K562 (cell line): ENCODE results near the gene OPRL1. TPM values are rescaled to one million over a fixed set of nuclear protein-coding genes. Genes with fewer than 3 reads are reported as not detected.

Experiments used
- ATAC-seq: fragments of 200-7000 bp; cut with Tn5 transposase; 3 replicates; pipeline ENCODE4 v1.9.1; 2020; ENCODE audit warnings: moderate library complexity
- BruUV-seq: library from RNA; stranded (reverse); fragments of 400-500 nt; replicated peaks from 2 replicates; lab custom pipeline; 2021; lab: Mats Ljungman, UMichigan
- CTCF ChIA-PET: fragments of 300-600 bp; formaldehyde crosslinking; extraction: SDS; loops from one replicate; lab custom pipeline; 2021; ENCODE audit warnings: low intra/inter-chr PET ratio; lab: Yijun Ruan, JAX
- POLR2A ChIA-PET: fragments of 300-600, 350-650 bp; sonication (Branson Sonifier 250); formaldehyde crosslinking; extraction: SDS; loops from one replicate; lab custom pipeline; 2021; ENCODE audit warnings: antibody characterized with exemption, inconsistent platforms; lab: Yijun Ruan, JAX
- DNase-seq, 4 experiments: peaks; one replicate each; pipeline versions ENCODE4 v3.0.0 to v3.0.0-alpha.2; 2011 to 2018; ENCODE audit warnings: low spot score in 3 of 4, mixed read lengths in 3 of 4; ENCODE audit errors: extremely low read depth in 1 of 4
- FAIRE-seq: peaks from 2 replicates; lab custom pipeline; 2011; peaks lifted over from hg19 to GRCh38; lab: Jason Lieb, UNC
- H2AFZ ChIP-seq: 2 replicates; pipeline ENCODE4 v1.6.0; 2011; ENCODE audit warnings: low read depth, low read length, control low read depth, inconsistent platforms
- H3K27ac ChIP-seq: fragments of 200-600 bp; 3 replicates; pipeline ENCODE4 v1.8.0; 2011; ENCODE audit warnings: low read depth, mild to moderate bottlenecking, control low read depth, inconsistent platforms, low read length, moderate library complexity, mixed read lengths; ENCODE audit errors: extremely low read depth
- H3K27me3 ChIP-seq, 2 experiments: fragments of 300-600 bp in 1 of 2; 2 replicates in 1 of 2; 3 replicates in 1 of 2; pipeline versions ENCODE4 v1.6.0 to v1.8.0; 2011; ENCODE audit warnings: inconsistent platforms in 2 of 2, low read length in 2 of 2, mild to moderate bottlenecking in 1 of 2, mixed read lengths in 1 of 2, moderate library complexity in 1 of 2; ENCODE audit not compliant: control insufficient read depth in 2 of 2, insufficient read depth in 2 of 2
- H3K36me3 ChIP-seq: fragments of 300-600 bp; 3 replicates; pipeline ENCODE4 v1.8.0; 2011; ENCODE audit warnings: mild to moderate bottlenecking, low read length, inconsistent platforms; ENCODE audit not compliant: control insufficient read depth, insufficient read depth
- H3K4me1 ChIP-seq, 2 experiments: fragments of 200-600 bp in 1 of 2; replicated peaks in 1 of 2; 2 replicates in 1 of 2; 3 replicates in 1 of 2; pipeline versions ENCODE4 v1.5.1 to v1.8.0; 2011; ENCODE audit warnings: inconsistent platforms in 2 of 2, low read length in 2 of 2, mild to moderate bottlenecking in 1 of 2, mixed read lengths in 1 of 2, moderate library complexity in 1 of 2; ENCODE audit not compliant: control insufficient read depth in 2 of 2, insufficient read depth in 2 of 2
- H3K4me2 ChIP-seq: 2 replicates; pipeline ENCODE4 v1.6.1; 2011; ENCODE audit warnings: low read length, control low read depth, inconsistent platforms, mixed read lengths; ENCODE audit not compliant: insufficient read depth
- H3K4me3 ChIP-seq: fragments of 200-600 bp; sonication (generic), shearing (Covaris generic); 2 replicates; pipeline ENCODE4 v1.5.1; 2016; ENCODE audit warnings: control low read depth, inconsistent platforms
- H3K79me2 ChIP-seq: fragments of 200-600 bp; 3 replicates; pipeline ENCODE4 v1.8.0; 2011; ENCODE audit warnings: low read length, inconsistent platforms; ENCODE audit not compliant: control insufficient read depth, insufficient read depth
- H3K9ac ChIP-seq, 2 experiments: 2 replicates each; pipeline versions ENCODE4 v1.6.0 to v1.6.1; 2011; ENCODE audit warnings: low read depth in 2 of 2, low read length in 2 of 2, control low read depth in 1 of 2, inconsistent platforms in 1 of 2, mild to moderate bottlenecking in 1 of 2, mixed read lengths in 1 of 2; ENCODE audit not compliant: insufficient read depth in 1 of 2
- H3K9me1 ChIP-seq: one replicate; pipeline ENCODE4 v1.6.0; 2011; ENCODE audit warnings: inconsistent platforms, mild to moderate bottlenecking, low read length, moderate library complexity; ENCODE audit not compliant: control insufficient read depth, insufficient read depth
- H3K9me3 ChIP-seq: replicated peaks from 2 replicates; pipeline ENCODE4 v1.5.1; 2011; ENCODE audit warnings: low read depth, low read length, inconsistent platforms; ENCODE audit not compliant: control insufficient read depth, insufficient read depth
- H4K20me1 ChIP-seq: replicated peaks from 2 replicates; pipeline ENCODE4 v1.6.1; 2011; ENCODE audit warnings: low read length, inconsistent platforms, mixed read lengths; ENCODE audit not compliant: control insufficient read depth, insufficient read depth
- HNRNPLL ChIP-seq: fragments of 200-400 bp; formaldehyde crosslinking; IDR thresholded peaks from 2 replicates; pipeline ENCODE4 v1.6.1; 2017; ENCODE audit warnings: low read length, low read depth, mild to moderate bottlenecking; ENCODE audit not compliant: poor library complexity, severe bottlenecking
- KDM1A ChIP-seq, 2 experiments: fragments of 450-650 bp; IDR thresholded peaks; 2 replicates each; pipeline ENCODE4 v1.6.1; 2016; ENCODE audit warnings: mild to moderate bottlenecking in 2 of 2
- WGBS: fragments of 100-300 bp; shearing (Covaris generic); methylation state at CpG from one replicate; pipeline ENCODE4 v1.1.6; 2016; ENCODE audit warnings: low coverage, mixed read lengths; ENCODE audit not compliant: insufficient coverage; ENCODE audit errors: missing lambda C conversion rate; 5-methylcytosine and 5-hydroxymethylcytosine counted together
- in situ Hi-C: fragments of 300-500 bp; cut with MboI; formaldehyde crosslinking; loops from 4 replicates; pipeline ENCODE4 v1.15.0; 2018; ENCODE audit warnings: inconsistent platforms, mixed read lengths
- intact Hi-C: fragments of 100-400 bp; cut with micrococcal nuclease; formaldehyde crosslinking; loops from 2 replicates; pipeline ENCODE4 v1.14.2; 2022
- polyA plus RNA-seq, 8 experiments: library from polyadenylated mRNA; depleted of rRNA in 4 of 8; stranded (reverse) in 5 of 8; unstranded in 3 of 8; fragments of >200 nt; fragmentation: Nextera tagmentation in 2 of 8; fragmentation: Illumina TruSeq in 1 of 8; extraction: Ambion mirVana in 2 of 8; extraction: Trizol in 1 of 8; gene quantifications; 2 replicates each; pipeline versions ENCODE4 v1.2.1 to v1.2.3, GENCODE V29; 2011 to 2014; ENCODE audit warnings: inconsistent platforms in 1 of 8, missing spikeins in 1 of 8
- total RNA-seq, 7 experiments: library from RNA; depleted of rRNA in 6 of 7; stranded (reverse); fragments of >200 nt in 6 of 7; fragmentation: Illumina TruSeq in 2 of 7; extraction: Trizol in 2 of 7; gene quantifications; 2 replicates each; pipeline versions ENCODE4 v1.2.1 to v1.2.3, GENCODE V29; 2011 to 2021; ENCODE audit warnings: low replicate concordance in 1 of 7
- TF ChIP-seq, protein P1 (sequence below): fragments of 250-450 bp; sonication (Bioruptor Pico); IDR thresholded peaks from 2 replicates; pipeline ENCODE4 v1.5.0; 2021
- TF ChIP-seq, protein P2 (sequence below): sonication (generic); formaldehyde crosslinking; IDR thresholded peaks from 2 replicates; pipeline ENCODE4 v1.8.0; 2023; ENCODE audit warnings: mild to moderate bottlenecking, missing genetic modification reagents

OPRL1 gene
- total and polyA plus RNA-seq, 9 of the 15 experiments (the other 6 are each of a cell fraction or from before 2014, with no cell fraction given) = 0.06 to 0.33 (median 0.11) TPM; not detected in 2

DNA sequence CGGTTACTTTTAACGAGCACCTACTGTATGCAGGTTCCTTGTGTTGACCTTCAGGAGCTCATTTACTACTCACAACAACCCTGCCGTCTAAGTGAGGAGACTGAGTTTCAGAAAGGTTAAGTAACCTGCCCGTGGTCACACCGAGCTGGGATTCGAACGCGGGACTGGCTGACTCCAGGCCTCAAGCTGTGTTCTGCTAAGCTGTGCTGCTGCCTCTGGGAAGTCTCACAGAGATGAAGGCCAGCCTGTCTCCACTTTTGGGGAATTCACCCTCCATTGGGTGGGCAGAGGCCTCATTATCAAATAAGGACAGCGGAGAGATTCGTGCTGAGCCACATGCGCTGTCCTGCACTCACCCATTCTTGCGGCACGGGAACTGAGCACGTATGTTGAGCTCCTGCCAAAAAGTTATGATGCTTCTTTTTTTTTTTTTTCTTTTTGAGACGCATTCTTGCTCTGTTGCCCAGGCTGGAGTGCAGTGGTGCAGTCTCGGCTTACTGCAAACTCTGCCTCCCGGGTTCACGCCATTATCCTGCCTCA is 58.5 kb downstream of the OPRL1 start:
- intact Hi-C loops (no loop called here), in situ Hi-C loops (no loop called here)
- ATAC-seq (no peak), FAIRE-seq (no peak), DNase-seq (no peak)
- H3K79me2 ChIP-seq = no peaks in the 10 kb centered on the region
- H3K9ac ChIP-seq = no peak overlapping the region
- H3K4me1 ChIP-seq = no peaks in the 10 kb centered on the region; a peak in 1 of 5 replicates
- WGBS = 22% methylated on average over 18 of the region's 18 CpGs
- ChIA-PET POLR2A (interaction anchor here (1.0 kb wide), 1 partner anchor 16 kb away, joined by 3 read pairs; no protein-coding TSS in a partner anchor), CTCF (no interaction called here)
- no peak overlapping the region for H3K27ac ChIP-seq
- no peaks in the 10 kb centered on the region for H3K36me3 ChIP-seq
- no peak overlapping the region for H3K4me2 ChIP-seq
- TF ChIP-seq, protein P1, sequence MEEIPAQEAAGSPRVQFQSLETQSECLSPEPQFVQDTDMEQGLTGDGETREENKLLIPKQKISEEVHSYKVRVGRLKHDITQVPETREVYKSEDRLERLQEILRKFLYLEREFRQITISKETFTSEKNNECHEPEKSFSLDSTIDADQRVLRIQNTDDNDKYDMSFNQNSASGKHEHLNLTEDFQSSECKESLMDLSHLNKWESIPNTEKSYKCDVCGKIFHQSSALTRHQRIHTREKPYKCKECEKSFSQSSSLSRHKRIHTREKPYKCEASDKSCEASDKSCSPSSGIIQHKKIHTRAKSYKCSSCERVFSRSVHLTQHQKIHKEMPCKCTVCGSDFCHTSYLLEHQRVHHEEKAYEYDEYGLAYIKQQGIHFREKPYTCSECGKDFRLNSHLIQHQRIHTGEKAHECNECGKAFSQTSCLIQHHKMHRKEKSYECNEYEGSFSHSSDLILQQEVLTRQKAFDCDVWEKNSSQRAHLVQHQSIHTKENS (CRISPR knock-in tag) = no peak
- TF ChIP-seq KDM1A (IDR thresholded peaks at IDR 0.05) (no peak), HNRNPLL (no peak)
- TF ChIP-seq, protein P2, sequence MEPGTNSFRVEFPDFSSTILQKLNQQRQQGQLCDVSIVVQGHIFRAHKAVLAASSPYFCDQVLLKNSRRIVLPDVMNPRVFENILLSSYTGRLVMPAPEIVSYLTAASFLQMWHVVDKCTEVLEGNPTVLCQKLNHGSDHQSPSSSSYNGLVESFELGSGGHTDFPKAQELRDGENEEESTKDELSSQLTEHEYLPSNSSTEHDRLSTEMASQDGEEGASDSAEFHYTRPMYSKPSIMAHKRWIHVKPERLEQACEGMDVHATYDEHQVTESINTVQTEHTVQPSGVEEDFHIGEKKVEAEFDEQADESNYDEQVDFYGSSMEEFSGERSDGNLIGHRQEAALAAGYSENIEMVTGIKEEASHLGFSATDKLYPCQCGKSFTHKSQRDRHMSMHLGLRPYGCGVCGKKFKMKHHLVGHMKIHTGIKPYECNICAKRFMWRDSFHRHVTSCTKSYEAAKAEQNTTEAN = no peak
- no peaks in the 10 kb centered on the region for H3K9me3 ChIP-seq
- BruUV-seq = no TSS peak
- H2AFZ ChIP-seq = no peak overlapping the region
- H3K27me3 ChIP-seq = peaks cover 17 to 63% of the 10 kb centered on the region in 2 experiments; a peak in 4 of 5 replicates
- H3K9me1 ChIP-seq = no peaks in the 10 kb centered on the region
- H4K20me1 ChIP-seq = no peaks in the 10 kb centered on the region
- no peak overlapping the region for H3K4me3 ChIP-seq
